Measurements from ENCODE around the gene TP53.

Gene TP53

DNA sequence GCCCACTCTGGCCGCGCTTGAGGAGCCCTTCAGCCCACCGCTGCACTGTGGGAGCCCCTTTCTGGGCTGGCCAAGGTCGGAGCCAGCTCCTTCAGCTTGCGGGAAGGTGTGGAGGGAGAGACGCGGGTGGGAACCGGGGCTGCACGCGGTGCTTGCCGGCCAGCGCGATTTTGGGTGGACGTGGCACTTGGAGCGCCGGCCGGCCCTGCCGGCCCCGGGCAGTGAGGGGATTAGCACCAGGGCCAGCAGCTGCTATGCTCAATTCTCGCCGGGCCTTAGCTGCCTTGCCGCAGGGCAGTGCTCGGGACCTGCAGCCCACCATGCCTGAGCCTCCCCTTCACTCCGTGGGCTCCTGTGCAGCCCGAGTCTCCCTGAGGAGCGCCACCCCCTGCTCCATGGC is 46.5 kb downstream of the TP53 start:
- TF ChIP-seq, protein P1, sequence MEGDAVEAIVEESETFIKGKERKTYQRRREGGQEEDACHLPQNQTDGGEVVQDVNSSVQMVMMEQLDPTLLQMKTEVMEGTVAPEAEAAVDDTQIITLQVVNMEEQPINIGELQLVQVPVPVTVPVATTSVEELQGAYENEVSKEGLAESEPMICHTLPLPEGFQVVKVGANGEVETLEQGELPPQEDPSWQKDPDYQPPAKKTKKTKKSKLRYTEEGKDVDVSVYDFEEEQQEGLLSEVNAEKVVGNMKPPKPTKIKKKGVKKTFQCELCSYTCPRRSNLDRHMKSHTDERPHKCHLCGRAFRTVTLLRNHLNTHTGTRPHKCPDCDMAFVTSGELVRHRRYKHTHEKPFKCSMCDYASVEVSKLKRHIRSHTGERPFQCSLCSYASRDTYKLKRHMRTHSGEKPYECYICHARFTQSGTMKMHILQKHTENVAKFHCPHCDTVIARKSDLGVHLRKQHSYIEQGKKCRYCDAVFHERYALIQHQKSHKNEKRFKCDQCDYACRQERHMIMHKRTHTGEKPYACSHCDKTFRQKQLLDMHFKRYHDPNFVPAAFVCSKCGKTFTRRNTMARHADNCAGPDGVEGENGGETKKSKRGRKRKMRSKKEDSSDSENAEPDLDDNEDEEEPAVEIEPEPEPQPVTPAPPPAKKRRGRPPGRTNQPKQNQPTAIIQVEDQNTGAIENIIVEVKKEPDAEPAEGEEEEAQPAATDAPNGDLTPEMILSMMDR (conservative IDR thresholded peaks at IDR 0.05; ENCODE audit: low read depth, low read length): no peak
- DNase-seq (ENCODE audit: low read depth): no peak
- no peak overlapping the region for H3K4me3 ChIP-seq (ENCODE audit: low read depth, low read length)

GRCh38 chr17:7636163-7636562 is 51.1 kb downstream of the TP53 start:
- no peak overlapping the region for H3K4me3 ChIP-seq (ENCODE audit: low read depth, low read length)
- TF ChIP-seq, protein P1 (conservative IDR thresholded peaks at IDR 0.05; ENCODE audit: low read depth, low read length): no peak
- no peak for DNase-seq (ENCODE audit: low read depth)

DNA sequence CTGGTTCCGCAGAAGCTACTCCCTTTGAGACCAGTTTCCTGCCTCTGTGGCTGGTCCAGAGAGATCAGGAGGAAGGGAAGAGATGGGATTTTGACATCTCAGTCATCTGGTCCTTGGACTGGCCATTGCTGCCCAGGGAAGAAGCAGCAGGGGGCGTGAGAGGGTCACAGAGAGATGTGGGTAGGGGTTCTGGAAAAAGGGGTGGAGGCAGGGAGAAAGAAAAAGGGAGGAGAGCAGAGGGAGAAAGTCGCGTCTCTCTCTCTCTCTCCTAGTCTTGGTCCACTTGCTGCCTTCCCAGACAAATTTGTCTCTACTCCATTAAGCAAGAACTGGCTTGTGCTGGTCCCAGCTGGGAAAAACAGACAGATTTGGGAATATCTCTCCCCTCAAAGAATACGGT is 52.9 kb downstream of the TP53 start:
- DNase-seq (ENCODE audit: low read depth): peak; percentile 61
- H3K4me3 ChIP-seq (ENCODE audit: low read depth, low read length): no peak overlapping the region
- TF ChIP-seq, protein P1 (conservative IDR thresholded peaks at IDR 0.05; ENCODE audit: low read depth, low read length): peak; percentile 71

- H3K4me3 ChIP-seq (ENCODE audit: low read depth, low read length): no peak overlapping the region
- TF ChIP-seq, protein P1 (conservative IDR thresholded peaks at IDR 0.05; ENCODE audit: low read depth, low read length): peak; percentile 9
- no peak for DNase-seq (ENCODE audit: low read depth)
Observed at GRCh38 chr17:7633093-7633492, 54.2 kb downstream of the TP53 start.

- DNase-seq (ENCODE audit: low read depth): peak; percentile 75
- TF ChIP-seq, protein P1 (conservative IDR thresholded peaks at IDR 0.05; ENCODE audit: low read depth, low read length): peak; percentile 79
- no peak overlapping the region for H3K4me3 ChIP-seq (ENCODE audit: low read depth, low read length)
Observed at GRCh38 chr17:7632492-7632894, 54.8 kb downstream of the TP53 start.

- H3K4me3 ChIP-seq (ENCODE audit: low read depth, low read length): no peak overlapping the region
- TF ChIP-seq, protein P1 (conservative IDR thresholded peaks at IDR 0.05; ENCODE audit: low read depth, low read length): no peak
- DNase-seq (ENCODE audit: low read depth): no peak
Observed at GRCh38 chr17:7631398-7632380, 55.6 kb downstream of the TP53 start.

Measured in choroid plexus epithelial cell (primary cell).